Stimulated activated CD4-positive, alpha-beta T cell treated with anti-CD3 and anti-CD28 coated beads, TNF-alpha, amount 100 ng/mL, for 1 hour (primary cell): ENCODE results near the gene PDE11A.
"Not testable (repeated sequence)": the region's sequence is repeated elsewhere in the genome, so short reads cannot be mapped to it uniquely, and the experiment has no call there.

Experiments
- DNase-seq, 3 donors: peaks; one replicate each; pipeline ENCODE4 v3.0.0-alpha.2; 2020; ENCODE audit warnings: low read depth in 3 of 3, low spot score in 1 of 3

Gene PDE11A

DNA sequence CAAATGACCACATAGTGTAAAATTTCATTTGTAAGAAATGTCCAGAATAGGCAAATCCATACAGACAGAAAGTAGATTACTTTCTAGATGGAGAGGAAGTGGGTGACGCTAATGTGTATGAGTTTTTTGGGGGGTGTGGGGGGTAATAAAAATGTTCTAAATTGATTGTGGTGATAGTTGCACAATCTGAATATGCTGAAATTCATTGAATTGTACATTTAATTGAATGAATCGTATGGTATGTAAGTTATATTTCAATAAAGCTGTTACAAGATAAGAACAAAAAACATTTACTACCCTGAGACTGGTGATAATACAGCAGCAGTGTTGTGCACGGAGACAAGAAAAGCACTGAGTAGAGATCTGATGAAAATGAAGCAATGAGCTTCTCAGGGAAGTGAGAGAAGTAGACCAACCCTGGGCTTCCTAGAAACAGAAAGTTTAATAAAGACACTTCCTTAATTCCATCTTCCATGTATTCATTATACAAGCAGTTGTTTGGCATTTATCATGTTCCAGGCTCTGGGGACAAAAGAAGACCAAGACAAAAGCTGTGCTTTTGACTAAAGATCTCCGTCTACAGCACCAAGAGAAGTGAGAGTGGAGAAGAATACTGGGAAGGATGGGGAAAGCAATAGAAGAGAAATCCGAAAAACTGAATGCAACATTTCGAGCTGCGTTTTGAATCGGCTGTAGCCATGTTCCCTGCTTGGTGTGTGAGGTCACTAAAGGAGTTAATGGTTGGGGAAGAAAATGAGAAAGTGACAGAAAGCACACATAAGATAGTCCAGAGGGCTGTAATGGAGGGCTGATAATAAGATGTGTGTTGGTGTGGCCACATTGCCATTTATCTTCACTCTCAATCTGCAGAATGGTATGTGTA, 1.8 kb upstream of the PDE11A start:
- no peak for DNase-seq

DNA sequence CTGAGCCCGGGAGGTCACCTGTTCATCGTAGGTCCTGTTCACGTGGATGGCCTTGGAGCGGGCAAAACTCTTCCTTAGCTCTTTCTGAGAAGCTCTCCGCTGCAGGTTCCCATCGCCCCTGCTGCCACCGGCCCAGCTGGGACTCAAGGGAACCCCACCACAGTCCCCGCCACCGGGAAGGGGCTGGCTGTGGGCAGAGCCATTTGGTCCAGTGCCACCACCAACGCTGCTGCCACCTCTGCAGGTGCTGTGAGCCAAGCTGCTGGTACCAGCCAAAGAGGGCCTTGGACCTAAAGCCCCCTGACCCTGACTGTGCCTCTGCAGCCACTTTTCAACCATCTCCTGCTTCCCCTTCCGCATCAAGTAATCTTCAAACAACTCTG, 586 bp downstream of the PDE11A start:
- DNase-seq: no peak

DNA sequence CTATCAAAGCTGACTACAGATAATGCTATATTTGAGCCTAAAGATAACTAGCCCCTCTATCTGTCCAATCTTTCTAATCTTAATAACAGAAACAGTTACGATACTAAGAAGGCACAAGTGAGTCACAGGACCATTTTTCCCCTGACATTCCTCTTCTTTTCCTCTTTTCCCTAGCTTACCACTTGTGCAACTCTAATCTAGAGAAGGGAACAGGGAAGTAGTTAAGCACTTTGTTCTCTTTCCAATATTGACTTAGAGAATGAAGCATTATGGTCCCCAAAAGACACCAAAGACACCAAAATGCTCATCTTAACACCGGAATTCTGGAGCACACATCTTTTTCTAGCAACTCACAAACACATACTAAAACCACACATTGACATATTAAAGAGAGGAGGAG, 1.8 kb downstream of the PDE11A start:
- no peak for DNase-seq

DNA sequence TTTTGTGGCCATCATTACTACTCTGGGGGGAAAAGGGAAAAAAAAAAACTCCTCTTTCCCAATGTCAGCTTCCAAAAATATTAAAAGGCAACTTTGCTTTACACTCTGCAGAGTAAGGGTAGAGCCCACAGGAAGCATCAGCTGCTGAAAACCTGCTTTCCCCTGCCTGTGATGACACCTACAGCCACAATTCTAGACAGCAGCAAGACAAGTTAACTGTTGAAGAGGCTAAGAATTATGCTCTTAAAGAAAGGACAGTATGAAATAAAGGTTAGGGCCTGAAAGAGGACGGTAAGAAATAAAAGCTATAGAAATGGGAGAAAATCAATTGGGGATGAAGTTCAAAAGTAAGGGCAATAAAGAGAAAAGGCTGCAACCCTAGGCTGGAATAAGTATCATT, 3.0 kb downstream of the PDE11A start:
- DNase-seq: no peak

DNA sequence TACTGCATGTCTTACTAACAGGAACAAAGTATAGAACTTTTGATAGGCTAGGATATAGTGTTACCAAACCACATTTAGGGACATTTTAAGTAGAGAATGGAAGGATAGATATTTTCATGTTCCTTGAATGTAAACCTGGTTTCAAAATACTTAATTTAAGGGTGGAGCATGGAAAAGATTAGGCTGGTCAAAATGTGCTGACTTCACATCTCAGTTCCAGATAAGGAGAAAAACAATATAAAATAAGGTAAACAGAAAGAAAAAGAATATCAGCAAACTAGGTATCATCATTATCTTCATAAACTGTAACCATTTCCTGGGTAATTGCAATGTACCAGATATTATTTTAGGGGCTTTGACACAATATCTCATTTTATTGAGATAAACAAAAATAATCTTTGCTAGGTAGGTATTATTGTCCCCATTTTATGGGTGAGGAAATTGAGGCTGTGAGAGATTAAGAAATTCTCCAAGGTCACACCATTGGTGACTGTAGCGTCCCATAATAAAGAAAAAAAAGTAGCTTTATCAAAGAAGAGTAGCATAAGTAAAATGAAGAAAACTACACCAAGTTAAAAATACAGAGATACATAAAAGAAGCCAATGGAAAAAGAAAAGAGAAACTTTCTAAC, 3.6 kb downstream of the PDE11A start:
- no peak for DNase-seq

DNA sequence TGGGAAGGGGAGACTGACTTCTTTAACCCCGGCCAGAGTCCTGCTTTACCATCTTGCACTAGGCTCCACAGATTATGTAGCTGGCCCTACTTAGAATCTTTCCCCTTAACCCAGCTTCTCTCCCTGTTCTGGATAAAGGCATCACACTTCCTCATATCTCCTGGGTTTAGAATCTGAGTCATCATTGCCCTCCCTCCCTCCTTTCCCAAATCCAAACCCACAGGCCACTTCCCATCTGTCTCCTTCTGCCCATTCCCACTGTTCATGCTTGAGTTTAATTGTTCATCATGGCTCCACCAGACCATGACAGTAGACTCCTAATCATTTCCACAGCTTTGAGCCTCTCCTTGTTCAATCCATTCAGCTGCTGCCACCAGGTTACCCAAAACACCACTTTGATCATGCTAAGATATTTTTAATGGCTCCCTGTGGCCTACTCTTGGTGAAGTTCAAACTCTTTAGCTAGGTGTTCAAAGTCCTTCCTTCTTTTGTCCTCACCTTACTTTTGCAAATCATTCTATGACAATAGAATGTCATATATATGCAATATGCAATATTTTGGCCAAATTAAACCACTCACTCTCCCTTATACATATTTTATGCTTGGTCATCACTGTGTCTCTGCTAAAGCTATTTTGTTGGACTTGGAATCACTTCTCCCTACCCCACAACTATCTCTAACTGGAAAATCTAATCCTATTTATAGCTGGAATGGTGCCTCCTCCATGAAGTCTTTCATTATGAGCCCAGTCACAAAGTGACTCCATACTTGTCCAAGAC, 5.5 kb downstream of the PDE11A start:
- DNase-seq: no peak

DNA sequence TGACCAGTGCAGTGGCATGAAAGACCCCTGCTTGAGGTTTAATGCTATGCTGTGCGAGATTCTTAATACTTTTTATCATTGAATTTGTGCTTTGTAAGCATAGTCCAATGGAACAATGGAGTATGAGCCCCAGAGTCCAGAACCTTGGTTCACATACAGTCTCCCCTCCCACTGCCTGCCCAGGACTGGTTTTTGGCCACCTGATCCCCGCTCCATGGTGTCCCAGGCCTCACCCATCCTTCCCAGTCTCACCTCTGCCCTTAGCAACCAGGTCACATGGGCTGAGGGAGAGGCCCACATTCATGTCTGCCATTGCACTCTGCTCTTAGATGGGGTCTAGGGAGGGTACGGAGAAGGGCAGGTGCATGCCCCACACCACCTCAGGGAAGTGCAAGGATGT, 6.3 kb downstream of the PDE11A start:
- DNase-seq: no peak

DNA sequence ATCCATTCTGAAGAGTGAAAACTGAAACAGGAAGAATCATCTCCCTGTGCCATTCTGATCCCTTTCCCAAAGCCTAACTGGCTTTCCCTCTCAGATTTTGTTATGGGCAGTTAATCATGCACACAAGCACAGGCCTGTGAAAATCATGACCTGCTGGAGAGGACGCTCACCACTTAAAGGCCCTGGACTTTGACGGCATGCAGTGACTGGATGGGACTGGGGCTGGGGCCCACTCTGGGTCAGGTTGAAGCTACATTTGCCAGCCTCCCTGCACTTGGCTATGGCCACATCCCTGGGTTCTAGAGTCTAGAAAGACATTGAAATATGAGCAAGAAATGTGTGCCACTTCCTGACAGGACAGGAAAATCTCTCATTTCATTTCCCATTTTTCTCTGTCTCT, 12.9 kb downstream of the PDE11A start:
- no peak for DNase-seq

DNA sequence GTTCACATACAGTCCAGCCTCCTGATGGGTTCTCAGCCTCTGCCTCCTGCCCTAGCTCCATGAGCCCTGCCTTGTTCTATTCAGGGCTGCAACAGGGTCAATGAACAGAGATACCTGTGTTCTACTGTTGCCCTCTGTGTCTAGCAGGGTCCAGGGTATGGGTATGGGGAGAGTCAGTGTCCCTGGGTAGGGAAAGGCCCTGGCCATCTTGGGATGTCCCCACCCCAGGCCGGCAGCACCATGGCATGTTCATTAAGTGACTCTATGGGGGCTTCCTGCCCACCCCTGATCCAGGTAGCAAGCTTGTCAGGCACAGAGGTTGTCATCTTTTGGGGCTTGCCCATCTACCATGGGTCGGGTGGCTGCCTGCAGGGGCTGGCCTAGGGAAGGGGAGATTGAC, 13.5 kb downstream of the PDE11A start:
- no peak for DNase-seq

DNA sequence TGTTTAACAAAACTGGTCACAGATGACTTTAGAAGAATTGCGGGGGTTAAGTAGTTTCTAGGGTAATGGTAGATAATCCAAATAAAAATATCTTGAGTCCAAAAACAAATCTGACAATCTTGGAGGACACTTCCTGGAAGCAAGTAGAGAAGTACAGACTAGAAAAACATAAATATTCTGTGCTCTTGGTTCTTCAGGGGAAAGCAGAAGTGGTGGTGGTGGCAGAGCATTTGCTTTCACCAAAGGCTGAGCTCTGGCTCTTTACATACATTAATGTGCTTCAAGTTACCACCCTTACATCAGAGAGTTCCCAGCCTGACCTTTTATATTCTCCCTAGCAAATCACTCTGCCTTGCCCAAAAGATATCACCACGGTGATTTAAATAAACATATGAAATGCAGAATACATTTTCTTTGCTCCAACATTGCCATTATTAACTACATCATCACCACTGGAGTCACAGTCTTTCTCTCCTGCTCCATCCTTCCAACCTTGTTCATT, 15.3 kb downstream of the PDE11A start:
- no peak for DNase-seq

DNA sequence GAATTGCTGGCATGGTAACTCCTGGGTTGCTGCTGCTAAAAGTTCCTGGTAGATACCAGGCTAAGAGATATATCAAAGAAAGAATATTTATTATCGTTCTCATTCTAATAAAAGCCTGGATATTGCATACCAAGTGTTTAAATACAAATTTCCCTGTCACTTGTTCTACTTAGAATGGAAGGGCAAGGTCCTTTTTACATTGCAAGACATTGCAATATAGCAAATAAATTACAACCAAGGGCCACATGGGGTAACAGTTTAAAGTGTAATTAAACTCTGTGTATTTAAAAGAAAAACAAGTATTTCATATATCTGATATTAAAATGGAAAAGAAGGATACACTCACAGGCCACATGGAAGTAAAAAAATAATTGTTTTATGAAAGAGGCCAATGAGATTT, 16.2 kb downstream of the PDE11A start:
- no peak for DNase-seq

DNA sequence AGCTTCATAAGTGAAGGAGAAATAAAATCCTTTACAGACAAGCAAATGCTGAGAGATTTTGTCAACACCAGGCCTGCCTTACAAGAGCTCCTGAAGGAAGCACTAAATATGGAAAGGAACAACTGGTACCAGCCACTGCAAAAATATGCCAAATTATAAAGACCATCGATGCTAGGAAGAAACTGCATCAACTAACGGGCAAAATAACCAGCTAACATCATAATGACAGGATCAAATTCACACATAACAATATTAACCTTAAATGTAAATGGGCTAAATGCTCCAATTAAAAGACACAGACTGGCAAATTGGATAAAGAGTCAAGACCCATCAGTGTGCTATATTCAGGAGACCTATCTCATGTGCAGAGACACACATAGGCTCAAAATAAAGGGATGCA, 21.3 kb downstream of the PDE11A start:
- DNase-seq: not testable (repeated sequence)

DNA sequence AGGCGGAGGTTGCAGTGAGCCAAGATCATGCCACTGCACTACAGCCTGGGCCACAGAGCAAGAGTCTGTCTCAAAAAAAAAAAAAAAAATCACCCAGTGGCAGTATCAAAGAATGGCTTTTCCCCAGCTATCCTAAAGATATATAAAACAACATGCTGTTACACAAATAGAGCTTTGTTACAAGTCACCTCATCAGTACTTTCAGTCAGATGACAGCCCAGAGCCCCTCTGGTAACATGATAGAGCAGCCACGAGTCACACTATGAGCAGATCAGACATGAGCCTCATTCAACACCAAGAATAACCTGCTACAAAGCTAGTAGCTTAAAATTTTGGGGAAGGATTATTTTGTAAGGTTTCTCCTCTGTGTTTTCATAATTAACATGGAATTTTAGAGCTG, 25.2 kb downstream of the PDE11A start:
- DNase-seq: no peak

DNA sequence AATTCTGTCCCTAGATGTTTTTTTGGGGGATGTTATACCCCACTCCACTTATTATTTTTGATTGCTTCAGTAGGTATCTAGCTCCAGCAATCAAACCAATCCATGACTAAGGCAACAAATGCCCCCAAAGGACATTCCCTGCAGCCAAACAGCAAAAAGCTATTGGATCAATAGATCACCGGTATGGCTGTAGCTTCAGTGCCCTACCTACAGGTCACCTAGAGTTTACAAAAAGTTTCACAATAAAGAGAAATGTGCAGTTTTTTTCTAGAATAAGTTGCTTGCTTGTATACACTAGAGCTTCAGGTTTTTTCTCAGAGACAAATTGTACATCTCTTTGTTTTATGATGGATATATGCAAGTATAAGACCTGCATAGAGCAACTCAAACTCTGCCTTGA, 27.7 kb downstream of the PDE11A start:
- no peak for DNase-seq

DNA sequence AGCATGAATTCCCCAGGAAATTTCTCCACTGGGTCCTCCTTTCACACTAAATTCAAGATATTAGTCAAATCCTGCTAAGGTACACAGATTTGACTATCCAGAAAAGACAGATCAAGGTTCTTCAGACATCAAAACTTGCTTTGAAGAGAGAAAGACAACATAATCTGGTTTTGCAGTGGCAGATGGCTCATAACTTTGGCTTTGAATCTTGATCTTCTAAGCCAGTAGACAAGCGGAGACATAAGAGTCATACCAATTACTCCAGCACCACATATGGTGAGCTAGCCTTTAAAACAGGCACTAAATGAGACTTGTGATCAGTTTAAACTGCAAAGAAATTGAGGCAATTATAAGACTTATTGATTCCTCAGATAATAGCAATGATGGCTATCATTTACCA, 29.3 kb downstream of the PDE11A start:
- DNase-seq: no peak

DNA sequence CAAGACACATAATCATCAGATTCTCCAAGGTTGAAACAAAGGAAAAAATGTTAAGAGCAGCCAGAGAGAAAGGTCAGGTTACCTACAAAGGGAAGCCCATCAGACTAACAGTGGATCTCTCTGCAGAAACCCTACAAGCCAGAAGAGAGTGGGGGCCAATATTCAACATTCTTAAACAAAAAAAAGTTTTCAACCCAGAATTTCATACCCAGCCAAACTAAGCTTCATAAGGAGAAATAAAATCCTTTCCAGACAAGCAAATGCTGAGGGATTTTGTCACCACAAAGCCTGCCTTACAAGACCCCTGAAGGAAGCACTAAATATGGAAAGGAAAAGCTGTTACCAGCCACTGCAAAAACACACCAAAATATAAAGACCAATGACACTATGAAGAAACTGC, 39.0 kb downstream of the PDE11A start:
- DNase-seq: not testable (repeated sequence)

DNA sequence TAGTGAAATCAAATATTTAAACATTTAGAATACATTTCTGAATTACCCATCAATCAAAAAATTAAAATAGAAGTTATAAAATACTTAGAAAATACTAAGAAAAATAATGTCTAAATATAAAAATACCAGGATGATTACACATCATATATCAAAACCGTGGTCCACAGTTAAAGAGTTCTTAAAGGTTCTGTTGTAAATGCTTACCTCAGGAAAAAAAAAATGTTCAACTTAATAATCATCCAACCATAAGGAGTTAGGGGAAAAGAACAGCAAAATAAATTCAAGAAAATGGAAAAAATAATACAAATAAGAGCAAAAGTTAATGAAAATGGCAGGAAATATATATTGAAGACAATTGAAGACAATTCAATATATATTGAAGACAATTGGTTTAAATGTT, 43.2 kb downstream of the PDE11A start:
- no peak for DNase-seq

DNA sequence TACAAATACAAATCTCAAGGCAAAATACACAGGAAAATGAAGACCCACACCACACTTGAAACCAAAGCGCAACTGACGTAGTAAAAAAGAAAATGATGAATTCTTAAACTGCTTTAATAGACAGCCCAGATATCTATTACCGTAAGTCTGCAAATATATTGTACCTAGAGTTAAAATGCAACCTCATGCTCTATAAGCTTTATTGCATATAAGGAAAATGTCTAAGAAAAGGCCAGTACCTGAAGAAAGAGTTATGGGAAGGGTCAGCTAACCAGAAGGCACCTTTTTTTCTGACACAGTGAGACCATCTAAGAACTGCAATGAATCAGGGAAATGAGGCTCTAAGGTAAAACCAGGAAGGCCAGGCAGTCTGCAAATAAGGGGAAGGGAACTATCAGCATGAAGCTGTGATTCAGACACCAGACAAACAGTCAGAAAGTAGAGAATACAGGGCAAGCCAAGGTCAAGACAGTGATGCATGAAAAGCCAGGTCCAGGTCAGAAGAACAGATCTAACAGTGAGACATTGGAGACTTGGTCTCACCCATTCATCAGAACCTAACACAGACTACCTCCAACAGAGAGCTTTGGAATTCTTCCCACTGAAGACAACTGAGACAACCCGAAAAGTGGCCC, 46.9 kb downstream of the PDE11A start:
- no peak for DNase-seq

DNA sequence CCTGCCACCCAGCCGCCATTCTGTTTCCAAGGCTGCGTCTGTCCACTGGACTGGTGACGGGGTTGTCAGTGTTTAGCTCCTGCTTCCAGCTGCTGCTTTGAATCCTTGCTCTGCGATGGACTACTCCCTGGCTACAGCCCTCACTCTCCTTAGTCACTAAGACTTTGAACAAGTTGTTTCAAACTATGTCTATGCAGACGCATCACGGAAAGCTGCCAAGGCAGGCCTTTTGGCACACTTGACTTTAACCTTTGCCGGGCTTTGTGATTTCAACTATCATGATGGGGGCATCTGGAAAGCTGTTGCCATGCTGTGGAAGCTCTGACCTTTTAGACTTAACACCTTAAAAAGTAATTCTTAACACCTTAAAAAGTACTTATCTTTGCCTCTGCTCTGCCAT, 54.4 kb downstream of the PDE11A start:
- DNase-seq: no peak

DNA sequence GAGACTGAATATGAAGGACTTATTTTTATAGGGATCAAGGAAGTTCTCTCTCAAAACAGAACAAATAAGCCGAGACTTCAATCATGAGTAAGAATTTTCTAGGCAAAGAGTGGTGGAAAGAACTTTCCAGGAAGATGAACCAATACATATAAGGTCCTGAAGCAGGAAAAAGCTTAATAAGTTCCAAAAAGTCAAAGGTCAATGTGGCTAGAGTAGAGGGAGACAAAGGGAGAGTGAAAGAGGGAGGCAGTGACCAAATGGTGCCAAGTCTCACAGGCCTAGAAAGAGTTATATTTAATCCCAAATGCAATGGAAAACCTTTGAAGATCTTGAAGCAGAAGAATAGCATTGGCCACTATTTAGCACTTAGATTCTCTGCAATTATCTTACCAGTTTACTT, 56.0 kb downstream of the PDE11A start:
- DNase-seq: no peak

DNA sequence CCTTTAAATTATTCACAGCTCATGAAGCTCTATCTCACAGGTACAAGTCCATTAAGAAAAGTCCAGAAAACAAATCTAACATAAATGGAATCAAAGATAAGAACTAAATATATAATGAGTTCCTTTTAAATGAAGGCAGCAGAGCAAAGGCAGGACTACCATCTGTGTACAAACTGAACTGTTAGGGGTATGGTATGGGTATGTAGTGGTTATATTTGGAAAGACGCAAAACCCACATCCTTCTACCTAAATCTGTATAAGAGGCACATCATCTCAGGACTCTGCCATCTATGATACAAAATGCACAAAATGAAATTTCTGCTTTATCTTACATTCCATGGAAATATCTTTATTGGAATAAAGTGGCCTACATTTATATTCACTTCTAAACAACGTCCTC, 59.9 kb downstream of the PDE11A start:
- DNase-seq: no peak
